SH-SY5Y (cell line): ENCODE results near the gene FAM124B.

Experiments
- GATA2 ChIP-seq: IDR thresholded peaks from 2 replicates; pipeline ENCODE4 v1.6.1; 2011; ENCODE audit warnings: mild to moderate bottlenecking, low read depth, low read length
- GATA3 ChIP-seq: IDR thresholded peaks from 2 replicates; pipeline ENCODE4 v1.6.1; 2011; ENCODE audit warnings: low read depth, mild to moderate bottlenecking, low read length, moderate library complexity

- TF ChIP-seq GATA2 (no peak), GATA3 (no peak)
Measured at GRCh38 chr2:224442071-224442967, 40.4 kb upstream of the FAM124B start.
